Iris pigment epithelial cell (primary cell): Measurements from ENCODE around the gene RALGDS.

Source experiments
- DNase-seq: peaks from one replicate; pipeline ENCODE4 v3.0.0-alpha.2; 2011; ENCODE audit warnings: low read depth

RALGDS gene

GRCh38 chr9:133119103-133119845, 1.8 kb downstream of the RALGDS start:
- no peak for DNase-seq

GRCh38 chr9:133118568-133118967, 2.5 kb downstream of the RALGDS start:
- no peak for DNase-seq

DNA sequence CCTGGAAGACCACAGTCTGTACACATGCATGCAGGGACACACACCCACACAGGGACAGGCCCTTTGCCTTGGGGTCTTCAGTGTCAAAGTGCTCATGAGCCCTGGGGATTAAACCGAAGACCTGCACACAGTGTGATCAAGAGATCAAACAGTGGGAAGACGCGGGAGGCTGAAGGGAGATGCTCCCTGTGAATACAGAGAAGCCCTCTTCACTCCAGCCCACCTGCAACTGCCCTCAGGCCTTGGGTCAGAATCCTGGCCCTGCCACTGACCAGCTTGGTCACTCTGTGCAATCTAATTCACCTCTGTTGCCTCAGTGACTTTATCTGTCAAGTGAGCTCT, 2.9 kb downstream of the RALGDS start:
- DNase-seq = no peak

DNA sequence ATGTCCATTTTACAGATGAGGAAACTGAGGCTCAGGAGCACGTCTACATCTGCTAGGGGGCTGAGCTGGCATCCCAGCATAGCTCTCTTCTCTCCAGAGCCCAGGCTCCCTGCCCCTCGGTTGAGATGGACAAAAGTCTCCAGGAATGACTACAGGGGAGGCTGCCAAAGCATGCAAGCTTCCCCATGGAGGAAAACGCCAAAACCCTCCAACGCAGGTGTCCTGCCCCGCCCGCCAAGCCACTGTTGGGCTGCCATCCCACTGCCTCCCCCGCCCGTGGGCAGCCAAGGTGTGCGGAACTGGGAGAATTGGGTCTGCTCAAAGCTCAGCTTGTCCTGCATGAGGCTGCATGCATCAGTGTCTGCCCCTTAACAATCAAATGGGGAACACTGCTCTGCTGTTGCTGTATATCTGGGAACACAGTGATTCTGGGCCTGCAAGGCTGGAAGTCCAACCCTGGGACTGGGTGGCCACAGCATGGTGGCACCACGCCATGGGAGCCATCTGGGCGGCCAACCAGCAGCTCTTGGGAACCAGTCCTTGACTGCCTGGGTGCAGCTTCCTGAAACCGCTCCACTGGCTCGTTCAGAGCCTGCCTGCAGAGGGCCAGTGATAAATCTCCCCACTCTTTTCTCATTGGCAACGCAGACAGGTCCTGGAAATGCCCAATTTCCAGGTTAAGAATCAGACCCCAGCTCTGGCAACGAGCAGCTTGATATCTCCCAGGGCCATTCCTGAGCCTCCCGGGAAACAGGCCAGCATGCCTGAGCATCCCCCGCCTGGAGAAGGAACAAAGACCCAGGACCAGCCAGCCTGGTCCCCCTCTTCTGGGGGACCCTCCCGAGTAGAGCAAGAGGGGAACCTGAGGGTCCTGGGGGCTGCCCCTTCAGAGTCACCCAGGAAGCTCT, 3.5 kb downstream of the RALGDS start:
- DNase-seq = no peak

DNA sequence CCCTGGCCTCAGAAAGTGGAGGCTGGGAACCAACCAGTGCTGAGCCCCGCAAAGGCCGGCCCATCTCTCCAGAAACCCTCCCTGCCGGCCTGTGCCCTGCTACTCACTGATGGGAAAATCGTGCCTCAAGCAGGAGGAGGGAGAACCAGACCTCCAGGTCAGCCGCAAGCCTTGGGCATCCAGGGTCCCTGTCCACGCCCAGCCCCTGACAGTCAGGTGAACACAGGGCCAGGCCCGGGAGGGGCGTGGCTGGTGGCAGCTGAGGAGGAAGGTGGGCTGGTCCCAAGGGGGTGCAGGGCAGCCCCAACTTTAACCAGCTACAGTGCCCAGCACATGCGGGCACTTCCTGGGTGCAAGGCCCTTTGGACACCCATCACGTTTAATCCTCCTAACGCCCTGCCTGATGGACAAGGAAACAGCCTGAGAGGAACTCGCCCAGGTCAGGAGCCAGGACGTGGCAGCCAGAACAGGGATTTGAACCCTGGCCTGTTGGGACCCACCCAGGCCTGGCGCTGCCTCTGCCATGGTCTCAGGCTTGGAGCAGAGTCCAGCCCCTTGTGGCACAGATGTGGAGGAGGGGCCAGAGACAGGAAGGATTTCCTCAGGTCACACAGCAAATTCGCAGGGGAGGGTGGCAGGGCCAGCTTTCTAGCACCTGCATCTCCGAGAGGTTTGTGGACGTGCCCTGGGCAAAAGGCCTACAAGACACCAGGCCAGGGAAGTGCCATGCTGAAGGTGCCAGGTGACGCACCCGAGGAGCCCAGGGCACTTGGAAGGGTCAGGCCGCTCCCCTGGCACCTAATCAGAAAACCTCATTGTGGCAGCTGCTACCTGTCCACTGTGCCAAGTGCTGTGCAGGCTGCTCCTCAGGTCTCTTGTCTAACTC, 4.5 kb downstream of the RALGDS start:
- DNase-seq = no peak

DNA sequence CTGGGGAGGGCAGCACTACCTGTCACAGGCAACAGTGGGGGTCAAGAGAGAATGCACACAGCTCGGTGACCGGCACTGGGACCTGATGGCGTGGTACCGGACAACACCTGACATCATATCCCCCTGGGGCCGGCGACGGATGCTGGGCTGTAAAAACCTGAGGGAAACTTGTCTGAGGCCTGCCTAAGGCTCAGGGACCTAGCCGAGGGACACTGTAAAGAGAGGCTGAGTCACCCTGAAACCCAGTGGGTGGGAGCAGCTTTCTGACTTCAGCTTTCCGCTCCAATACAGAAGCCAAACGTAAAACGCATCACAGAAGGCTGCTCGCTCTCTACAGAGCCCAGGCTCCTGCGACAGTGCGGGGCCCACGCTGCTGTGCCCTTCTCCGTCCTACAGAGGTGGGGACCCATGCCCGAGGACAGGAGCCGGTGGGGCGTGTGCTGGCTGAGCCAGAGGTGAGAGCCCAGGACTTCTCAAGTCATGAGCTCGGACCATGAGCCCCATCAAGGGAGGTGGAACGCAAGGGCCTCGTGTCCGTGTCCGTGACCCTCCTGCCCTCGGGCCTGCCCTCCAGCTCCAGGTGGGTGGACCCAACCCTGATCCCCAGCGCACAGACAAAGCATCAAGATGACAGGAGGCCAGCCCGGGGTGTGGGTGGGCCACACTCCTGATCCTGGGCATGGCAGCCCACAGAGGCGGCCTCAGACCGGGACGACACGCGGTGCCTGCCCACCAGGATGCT, 5.3 kb downstream of the RALGDS start:
- peak; percentile 42 for DNase-seq

GRCh38 chr9:133114886-133115603, 6.0 kb downstream of the RALGDS start:
- DNase-seq = no peak

DNA sequence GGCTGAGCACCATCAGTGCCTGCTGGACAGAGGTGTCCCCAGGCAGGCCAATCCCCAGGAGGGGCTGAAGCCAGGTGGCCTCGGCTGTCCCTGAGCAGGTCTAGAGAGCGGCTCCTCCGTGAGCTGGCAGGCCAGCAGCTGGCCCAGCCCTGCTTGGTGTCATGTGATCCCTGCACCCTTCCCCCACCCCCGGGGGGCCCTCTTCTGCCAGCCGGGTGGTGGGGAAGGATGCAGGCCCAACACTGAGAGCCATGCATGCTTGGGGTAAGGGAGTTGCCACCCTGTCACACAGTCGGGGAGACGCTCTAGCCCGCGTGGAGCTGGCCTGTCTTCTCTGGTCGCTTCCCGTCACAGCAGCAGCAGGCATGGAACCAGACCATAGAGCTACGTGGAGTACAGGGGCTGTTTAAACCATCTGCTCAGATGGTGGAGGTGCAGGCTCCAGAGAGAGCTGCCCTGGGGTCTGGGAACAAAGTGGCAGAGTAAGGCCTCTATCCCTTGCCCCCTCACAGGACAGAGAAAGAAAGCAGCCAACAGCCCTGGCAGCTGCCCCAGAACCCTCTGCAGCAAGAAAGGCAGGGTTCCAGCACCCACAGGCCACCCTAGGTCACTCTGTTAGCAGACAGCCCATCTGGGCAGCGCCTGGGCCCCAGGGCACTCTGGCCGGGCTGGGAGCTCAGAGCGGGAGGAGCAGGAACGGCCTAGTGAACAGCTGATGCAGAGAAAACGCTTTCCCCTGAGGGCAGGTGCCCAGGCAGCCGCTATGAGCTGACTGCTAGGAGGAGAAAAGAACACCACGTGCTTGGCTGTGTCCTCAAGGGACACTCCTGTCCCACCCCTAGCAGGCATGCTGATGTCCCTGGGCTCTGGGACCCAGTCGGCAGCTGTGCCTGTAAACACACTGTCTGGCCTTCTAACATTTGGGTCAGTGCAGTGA, 6.8 kb downstream of the RALGDS start:
- DNase-seq = no peak

- DNase-seq = peak; percentile 64
Measured at GRCh38 chr9:133113163-133113948, 7.7 kb downstream of the RALGDS start.

DNA sequence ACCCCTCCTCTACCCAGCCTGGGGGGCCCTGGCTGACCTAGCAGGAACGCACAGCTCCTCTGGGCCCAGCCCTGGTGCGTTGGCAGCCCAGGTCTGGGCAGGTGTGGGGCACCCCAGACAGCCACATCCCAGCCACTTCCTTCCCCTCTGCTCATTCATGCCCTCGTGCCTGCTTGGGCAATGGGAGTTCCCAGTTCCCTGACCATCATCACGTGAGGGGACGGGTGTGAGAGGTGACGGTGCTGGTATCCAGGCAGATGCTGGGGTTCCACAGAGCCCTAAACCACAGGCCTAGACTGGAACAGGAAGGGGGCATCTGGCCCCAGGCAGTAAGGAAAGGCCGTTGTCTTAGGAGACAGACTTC, 8.4 kb downstream of the RALGDS start:
- no peak for DNase-seq

DNA sequence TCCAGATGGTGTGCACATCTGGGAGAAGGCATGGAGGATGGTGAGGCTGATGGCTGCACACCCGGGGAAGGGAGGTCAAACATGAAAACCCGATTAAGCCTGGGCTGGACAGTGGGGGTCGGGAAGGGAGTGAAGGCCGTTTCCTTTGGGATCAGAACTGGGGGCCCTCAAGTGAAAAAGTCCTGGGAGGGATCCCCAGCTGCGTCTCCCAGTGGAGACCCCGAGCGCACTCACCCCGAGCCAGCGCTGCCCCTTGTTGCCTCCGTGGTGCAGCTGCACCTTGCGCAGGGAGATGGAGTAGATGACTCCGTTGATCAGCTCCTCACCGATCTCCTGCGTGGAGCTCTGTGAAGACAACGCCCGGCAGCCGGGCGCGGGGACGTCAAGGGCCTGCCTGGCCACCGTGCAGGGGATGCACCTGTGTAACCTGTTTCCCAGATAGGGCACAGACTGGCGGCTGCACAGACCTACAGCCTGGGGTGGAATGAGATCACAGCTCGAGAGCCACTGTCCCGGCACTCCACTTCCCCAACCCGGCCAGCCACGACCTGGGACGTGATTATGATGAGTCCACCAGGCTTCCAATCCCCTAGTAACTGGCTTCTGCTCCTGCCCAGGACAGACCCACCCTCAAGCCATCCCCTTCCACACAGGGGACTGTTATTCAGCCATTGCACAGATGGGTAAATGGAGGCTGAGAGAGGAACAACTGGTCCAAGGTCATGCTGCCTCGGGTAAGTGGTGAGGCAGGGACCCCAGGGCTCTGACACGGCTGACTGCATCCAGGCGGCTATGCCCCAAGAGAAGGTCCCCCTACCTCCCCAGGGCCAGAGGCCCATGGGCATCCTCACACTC, 9.0 kb downstream of the RALGDS start:
- DNase-seq = no peak

GRCh38 chr9:133109931-133110650, 10.9 kb downstream of the RALGDS start:
- DNase-seq = no peak

GRCh38 chr9:133108794-133109641, 12.0 kb downstream of the RALGDS start:
- no peak for DNase-seq

GRCh38 chr9:133107961-133108793, 12.9 kb downstream of the RALGDS start:
- DNase-seq = no peak

DNA sequence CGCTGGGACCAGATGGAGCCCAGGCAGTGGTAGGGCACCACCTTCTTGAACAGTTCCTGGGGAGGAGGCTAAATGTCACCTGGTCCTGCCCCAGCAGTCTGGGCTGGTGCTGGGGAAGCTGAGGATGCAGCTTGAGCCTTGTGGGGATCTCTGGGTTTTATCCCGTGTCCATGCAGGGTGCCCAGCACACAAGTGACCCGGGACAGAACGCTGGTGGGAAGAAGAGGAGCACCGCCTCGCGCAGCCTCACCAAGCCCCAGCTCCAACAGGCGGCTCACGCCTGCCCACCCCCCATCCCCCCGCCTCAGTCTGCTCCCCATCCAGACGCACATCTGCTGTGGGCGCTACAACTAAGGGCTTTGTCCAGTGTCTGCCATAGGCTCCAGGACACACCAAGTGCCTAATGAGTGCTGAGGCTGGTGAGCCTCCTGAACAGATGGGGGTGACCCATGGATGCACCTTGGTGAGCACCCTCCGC, 13.8 kb downstream of the RALGDS start:
- DNase-seq = no peak
